DMS114 treated with DMSO at 0.1 percent for 48 hours (cell line): ENCODE results near the gene SEMA4B.
"Not testable (repeated sequence)": the region's sequence is repeated elsewhere in the genome, so short reads cannot be mapped to it uniquely, and the experiment has no call there.

Experiments used
- DNase-seq: peaks from one replicate; lab custom pipeline; 2025; ENCODE audit not compliant: unreplicated experiment; lab: John Stamatoyannopoulos, UW

The SEMA4B gene

GRCh38 chr15:90249203-90249863 lies 48.2 kb downstream of the SEMA4B start, which contains the start of gene TTLL13:
Gene TTLL13, plus strand, starts transcription at chr15:90249556. Its CDS starts 1,075 bp downstream, at chr15:90250631.
- DNase-seq: peak; percentile 88

GRCh38 chr15:90257776-90258175 lies 56.6 kb downstream of the SEMA4B start:
- no peak for DNase-seq

- DNase-seq: no peak
Observed at GRCh38 chr15:90259524-90259923, 58.4 kb downstream of the SEMA4B start.

- not testable (repeated sequence) for DNase-seq
Observed at GRCh38 chr15:90260731-90261130, 59.6 kb downstream of the SEMA4B start.

GRCh38 chr15:90261811-90262210 lies 60.7 kb downstream of the SEMA4B start:
- DNase-seq: no peak

GRCh38 chr15:90262426-90262825 lies 61.3 kb downstream of the SEMA4B start:
- no peak for DNase-seq

- DNase-seq: no peak
Observed at GRCh38 chr15:90264671-90265070, 63.5 kb downstream of the SEMA4B start.

- DNase-seq: peak; percentile 95
Observed at GRCh38 chr15:90265271-90266060, 64.3 kb downstream of the SEMA4B start, which contains the start of gene NGRN. Gene NGRN, plus strand, starts transcription at chr15:90265672. Its CDS starts 41 bp downstream, at chr15:90265713.

GRCh38 chr15:90266061-90266431 lies 64.9 kb downstream of the SEMA4B start:
- peak; percentile 68 for DNase-seq

- DNase-seq: no peak
Observed at GRCh38 chr15:90266485-90266884, 65.4 kb downstream of the SEMA4B start.

- DNase-seq: no peak
Observed at GRCh38 chr15:90268415-90268814, 67.3 kb downstream of the SEMA4B start.

GRCh38 chr15:90270502-90271150 lies 69.5 kb downstream of the SEMA4B start:
- DNase-seq: no peak

GRCh38 chr15:90271459-90272166 lies 70.5 kb downstream of the SEMA4B start:
- DNase-seq: no peak

GRCh38 chr15:90278467-90278866 lies 77.3 kb downstream of the SEMA4B start:
- DNase-seq: not testable (repeated sequence)
